GDM1 (cell line): Measurements from ENCODE around the gene DNAH1.
A peak's percentile ranks its signal among the peaks of the same experiment; 100 is the strongest.

Source experiments
- DNase-seq: peaks from one replicate; lab custom pipeline; 2025; lab: John Stamatoyannopoulos, UW

DNAH1 gene

GRCh38 chr3:52403271-52403841 lies 87.2 kb downstream of the DNAH1 start:
- DNase-seq = no peak

- DNase-seq = no peak
Observed at GRCh38 chr3:52403955-52404354, 87.8 kb downstream of the DNAH1 start.

GRCh38 chr3:52404391-52404790 lies 88.3 kb downstream of the DNAH1 start:
- no peak for DNase-seq

GRCh38 chr3:52405066-52405465 lies 88.9 kb downstream of the DNAH1 start:
- no peak for DNase-seq

GRCh38 chr3:52405601-52406110 lies 89.5 kb downstream of the DNAH1 start:
- DNase-seq = no peak

GRCh38 chr3:52406231-52406661 lies 90.1 kb downstream of the DNAH1 start:
- no peak for DNase-seq

- no peak for DNase-seq
Observed at GRCh38 chr3:52406791-52407510, 90.8 kb downstream of the DNAH1 start.

- no peak for DNase-seq
Observed at GRCh38 chr3:52407779-52408178, 91.7 kb downstream of the DNAH1 start.

GRCh38 chr3:52408466-52408865 lies 92.3 kb downstream of the DNAH1 start:
- DNase-seq = no peak

GRCh38 chr3:52415800-52416199 lies 99.7 kb downstream of the DNAH1 start:
- DNase-seq = no peak

- no peak for DNase-seq
Observed at GRCh38 chr3:52420388-52420787, 104.3 kb downstream of the DNAH1 start.

GRCh38 chr3:52422669-52423068 lies 106.5 kb downstream of the DNAH1 start:
- DNase-seq = no peak

- DNase-seq = no peak
Observed at GRCh38 chr3:52423173-52423572, 107.1 kb downstream of the DNAH1 start.

GRCh38 chr3:52428151-52429005 lies 112.3 kb downstream of the DNAH1 start:
- DNase-seq = peak; percentile 29

- no peak for DNase-seq
Observed at GRCh38 chr3:52429031-52429430, 112.9 kb downstream of the DNAH1 start.

- DNase-seq = no peak
Observed at GRCh38 chr3:52429779-52430415, 113.8 kb downstream of the DNAH1 start.

GRCh38 chr3:52430416-52430810 lies 114.3 kb downstream of the DNAH1 start:
- DNase-seq = no peak

GRCh38 chr3:52431459-52432223 lies 115.5 kb downstream of the DNAH1 start:
- DNase-seq = no peak

- DNase-seq = no peak
Observed at GRCh38 chr3:52432225-52432624, 116.1 kb downstream of the DNAH1 start.

GRCh38 chr3:52432691-52433141 lies 116.6 kb downstream of the DNAH1 start:
- DNase-seq = no peak

GRCh38 chr3:52433328-52433995 lies 117.3 kb downstream of the DNAH1 start:
- DNase-seq = no peak
